Esophagus (tissue), 2 donors: Measurements from ENCODE around the gene GJB6. TPM values are rescaled to one million over a fixed set of nuclear protein-coding genes. Genes with fewer than 3 reads are reported as not detected.

Experiments used
- H3K27ac ChIP-seq, 2 donors: one replicate each; pipeline ENCODE4 v1.5.1; 2013; ENCODE audit warnings: low read depth in 2 of 2, mild to moderate bottlenecking in 2 of 2, inconsistent platforms in 1 of 2, low read length in 1 of 2, moderate library complexity in 1 of 2
- H3K27me3 ChIP-seq, 2 donors: one replicate each; pipeline ENCODE4 v1.6.1; 2013; ENCODE audit warnings: low read length in 2 of 2, control low read depth in 1 of 2, mild to moderate bottlenecking in 1 of 2; ENCODE audit not compliant: insufficient read depth in 2 of 2, control insufficient read depth in 1 of 2
- H3K36me3 ChIP-seq, 2 donors: one replicate each; pipeline ENCODE4 v1.6.1; 2013; ENCODE audit warnings: low read length in 1 of 2; ENCODE audit not compliant: control insufficient read depth in 2 of 2, insufficient read depth in 2 of 2
- H3K4me1 ChIP-seq, 2 donors: one replicate each; pipeline ENCODE4 v1.6.1; 2013; ENCODE audit warnings: low read length in 1 of 2; ENCODE audit not compliant: control insufficient read depth in 2 of 2, insufficient read depth in 2 of 2
- H3K4me3 ChIP-seq, 2 donors: one replicate each; pipeline ENCODE4 v1.5.1; 2013; ENCODE audit warnings: low read length in 2 of 2, mild to moderate bottlenecking in 2 of 2, low read depth in 1 of 2, moderate library complexity in 1 of 2
- H3K9me3 ChIP-seq, 2 donors: one replicate each; pipeline ENCODE4 v1.6.1; 2013; ENCODE audit warnings: mild to moderate bottlenecking in 2 of 2, low read depth in 1 of 2, low read length in 1 of 2, moderate library complexity in 1 of 2; ENCODE audit not compliant: control insufficient read depth in 2 of 2, insufficient read depth in 1 of 2
- WGBS, 2 donors: extraction: QIAGEN DNeasy Blood & Tissue Kit; methylation state at CpG; one replicate each; pipeline ENCODE4 v1.1.7; 2013; 5-methylcytosine and 5-hydroxymethylcytosine counted together
- polyA plus RNA-seq, 2 donors: library from polyadenylated mRNA; stranded (reverse); fragments of 200-250 nt; gene quantifications; one replicate each; pipeline ENCODE4 v1.2.3, GENCODE V29; 2013
- donor health status: healthy with polysubstance abuse.
- donor health status: Bipolar disorder and iron deficiency.

GJB6 gene
- polyA plus RNA-seq, 2 donors, result 230 to 294 TPM

DNA sequence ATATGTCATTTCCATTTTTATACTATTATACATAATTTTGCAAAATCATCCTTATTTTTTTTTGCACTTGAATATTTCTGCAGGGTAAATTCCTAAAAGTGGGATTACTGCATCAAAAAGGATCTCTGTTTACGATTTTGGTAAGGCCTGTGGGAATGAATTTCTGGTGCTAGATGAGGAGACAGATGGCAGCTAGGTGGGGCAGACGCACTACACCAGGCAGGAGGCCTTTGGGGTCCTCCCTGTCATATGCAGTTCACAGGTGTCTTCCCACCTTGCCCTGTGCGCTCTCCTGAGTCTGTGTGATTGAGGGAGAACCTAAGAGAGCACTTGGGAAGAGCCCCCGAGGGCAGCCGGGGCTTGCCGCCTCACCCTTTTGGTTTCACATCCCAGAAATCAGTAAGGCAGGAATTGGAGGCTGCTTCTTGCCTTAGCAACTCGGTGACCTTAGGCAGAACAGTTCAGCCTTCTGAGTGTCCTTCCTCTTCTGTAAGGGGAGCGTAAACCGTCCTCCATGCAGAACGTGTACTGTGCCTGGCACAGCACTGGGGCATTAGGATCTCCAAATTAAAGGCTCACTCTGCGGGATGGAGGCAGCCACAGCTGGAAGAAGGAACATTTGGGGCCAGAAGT is 25.9 kb downstream of the GJB6 start:
- Histone ChIP-seq H3K27ac (no peak overlapping the region), H3K36me3 (no peaks in the 10 kb centered on the region), H3K4me3 (no peak overlapping the region)

GRCh38 chr13:20198781-20199180 is 33.3 kb downstream of the GJB6 start:
- Histone ChIP-seq H3K4me3 (no peak overlapping the region), H3K4me1 (no peaks in the 10 kb centered on the region), H3K27me3 (peaks cover 0 to 2% of the 10 kb centered on the region in 2 donors), H3K27ac (no peak overlapping the region), H3K36me3 (no peaks in the 10 kb centered on the region), H3K9me3 (no peaks in the 10 kb centered on the region)
- WGBS, 2 donors, result 71 to 80% methylated on average over 1 of the region's 1 CpG

More for the DNA sequence above, 25.9 kb downstream of the GJB6 start:
- 80 to 82% methylated on average over 11 of the region's 11 CpGs for WGBS, 2 donors
- no peaks in the 10 kb centered on the region for H3K4me1 ChIP-seq
- H3K9me3 ChIP-seq, result no peaks in the 10 kb centered on the region
- no peaks in the 10 kb centered on the region for H3K27me3 ChIP-seq

DNA sequence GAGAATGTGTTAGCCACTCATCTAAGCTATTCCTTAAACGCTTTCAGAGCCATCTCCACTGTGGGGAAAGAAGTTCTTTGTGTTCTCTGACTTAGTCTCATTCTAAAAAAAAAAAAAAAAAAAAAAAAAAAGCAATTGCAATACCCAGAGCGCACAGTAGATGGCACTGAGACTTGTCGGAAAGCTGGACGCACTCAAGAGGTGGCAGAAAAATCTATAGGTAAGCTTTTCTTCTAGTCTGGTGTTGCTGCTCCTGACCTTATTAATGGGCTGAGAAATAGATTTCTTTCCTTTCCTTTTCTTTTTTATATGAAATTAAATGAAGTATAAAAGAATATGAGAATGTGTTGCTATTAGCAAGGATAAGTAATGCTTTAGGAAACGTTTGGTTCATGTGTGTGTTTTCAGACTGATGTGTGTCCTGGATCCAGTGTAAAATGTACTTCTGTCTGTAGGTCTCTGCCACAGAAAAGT is 34.7 kb downstream of the GJB6 start:
- Histone ChIP-seq H3K27ac (no peak overlapping the region), H3K4me3 (no peak overlapping the region), H3K36me3 (no peaks in the 10 kb centered on the region), H3K27me3 (peaks cover 0 to 2% of the 10 kb centered on the region in 2 donors), H3K4me1 (no peaks in the 10 kb centered on the region), H3K9me3 (no peaks in the 10 kb centered on the region)
- 5 to 8% methylated on average over 5 of the region's 5 CpGs for WGBS, 2 donors

DNA sequence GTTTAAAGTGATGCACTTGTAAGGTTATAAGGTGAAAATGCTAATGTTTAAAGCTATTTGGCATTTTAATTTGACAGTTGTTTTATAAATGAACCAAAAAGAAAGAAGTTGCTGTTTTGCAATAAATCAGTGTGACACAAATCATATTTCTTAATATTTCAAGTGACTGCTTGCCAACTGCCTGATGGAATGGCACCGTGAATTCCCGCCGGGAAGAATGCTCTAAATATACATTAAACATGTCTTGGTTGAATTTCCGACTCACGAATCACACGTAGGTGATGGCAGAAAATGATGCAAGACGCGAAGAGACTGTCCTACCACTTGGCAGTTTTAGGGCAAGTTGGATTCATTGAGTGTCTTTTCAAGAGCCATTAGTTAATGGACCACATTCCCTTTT is 36.3 kb downstream of the GJB6 start:
- H3K27me3 ChIP-seq, result peaks cover 0 to 2% of the 10 kb centered on the region in 2 donors
- 47 to 57% methylated on average over 8 of the region's 8 CpGs for WGBS, 2 donors
- no peaks in the 10 kb centered on the region for H3K36me3 ChIP-seq
- no peak overlapping the region for H3K4me3 ChIP-seq
- H3K4me1 ChIP-seq, result peaks cover 0 to 2% of the 10 kb centered on the region in 2 donors
- no peak overlapping the region for H3K27ac ChIP-seq
- no peaks in the 10 kb centered on the region for H3K9me3 ChIP-seq

GRCh38 chr13:20193907-20194631 is 38.0 kb downstream of the GJB6 start:
- Histone ChIP-seq H3K9me3 (no peaks in the 10 kb centered on the region), H3K36me3 (peaks cover 0 to 6% of the 10 kb centered on the region in 2 donors), H3K27ac (peak overlapping the region; percentile 81 to 87), H3K4me1 (peaks cover 0 to 2% of the 10 kb centered on the region in 2 donors), H3K27me3 (peaks cover 0 to 2% of the 10 kb centered on the region in 2 donors), H3K4me3 (peak overlapping the region; percentile 60 to 66)
- 6 to 7% methylated on average over 27 of the region's 27 CpGs for WGBS, 2 donors

DNA sequence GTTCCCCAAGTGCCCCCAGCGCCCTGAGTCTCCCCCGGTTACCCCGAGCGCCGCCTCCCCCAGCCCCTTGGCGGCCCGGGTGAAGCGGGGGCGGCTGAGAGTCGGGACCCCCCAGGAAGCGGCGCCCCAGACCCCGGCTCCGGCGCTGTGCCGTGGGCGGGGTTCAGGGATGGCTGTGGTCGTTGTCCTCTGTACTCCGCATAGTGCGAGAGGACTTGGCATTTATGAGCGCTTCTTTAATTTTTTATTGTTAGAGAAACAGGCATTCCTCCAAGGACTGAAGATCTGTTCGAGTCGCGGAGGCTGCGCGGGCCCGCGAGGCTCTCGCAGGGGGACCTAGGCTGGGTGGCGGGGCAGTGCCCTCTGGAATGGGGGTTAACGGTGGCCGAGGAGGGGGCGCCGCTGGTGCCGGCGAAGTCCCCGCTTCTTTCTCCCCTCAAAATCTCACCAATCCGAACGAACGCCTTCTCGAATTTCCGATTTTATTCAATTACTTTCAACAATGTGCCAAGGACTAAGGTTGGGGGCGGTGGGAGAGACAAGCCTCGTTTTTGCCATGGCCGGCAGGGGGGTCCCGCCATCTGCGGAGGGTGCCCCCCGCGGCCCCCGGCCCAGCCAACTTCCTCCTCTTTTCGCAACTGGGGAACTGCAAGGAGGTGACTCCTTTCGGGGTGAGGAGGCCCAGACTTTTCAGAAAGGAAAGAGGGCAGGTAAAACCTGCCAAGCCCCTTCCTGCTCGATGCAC is 38.8 kb downstream of the GJB6 start:
- H3K4me3 ChIP-seq, result peak overlapping the region; percentile 60 to 66
- peaks cover 0 to 6% of the 10 kb centered on the region in 2 donors for H3K36me3 ChIP-seq
- H3K4me1 ChIP-seq, result peaks cover 0 to 2% of the 10 kb centered on the region in 2 donors
- 1% methylated on average over 52 to 53 of the region's 53 CpGs for WGBS, 2 donors
- H3K27ac ChIP-seq, result peak overlapping the region; percentile 81 to 87
- H3K27me3 ChIP-seq, result peaks cover 0 to 2% of the 10 kb centered on the region in 2 donors
- no peaks in the 10 kb centered on the region for H3K9me3 ChIP-seq

- Histone ChIP-seq H3K9me3 (no peaks in the 10 kb centered on the region), H3K36me3 (peaks cover 0 to 6% of the 10 kb centered on the region in 2 donors), H3K27me3 (peaks cover 0 to 2% of the 10 kb centered on the region in 2 donors), H3K4me3 (peak within 1 kb of the TSS; percentile 60 to 66), H3K27ac (peak within 1 kb of the TSS; percentile 81 to 87), H3K4me1 (peaks cover 0 to 2% of the 10 kb centered on the region in 2 donors)
- 0 to 1% methylated on average over 19 to 39 of the region's 39 CpGs for WGBS, 2 donors
Measured at GRCh38 chr13:20192836-20193161, 39.3 kb downstream of the GJB6 start, which contains the start of gene GJB2. Gene GJB2 (minus strand): TSS chr13:20192938. CDS start chr13:20189581, 3,357 bp downstream.

GRCh38 chr13:20192158-20192835 is 39.8 kb downstream of the GJB6 start:
- peaks cover 0 to 2% of the 10 kb centered on the region in 2 donors for H3K4me1 ChIP-seq
- peak overlapping the region; percentile 60 to 66 for H3K4me3 ChIP-seq
- H3K36me3 ChIP-seq, result peaks cover 0 to 6% of the 10 kb centered on the region in 2 donors
- peak overlapping the region; percentile 81 to 87 for H3K27ac ChIP-seq
- WGBS, 2 donors, result 1 to 2% methylated on average over 73 of the region's 73 CpGs
- H3K9me3 ChIP-seq, result no peaks in the 10 kb centered on the region
- peaks cover 0 to 2% of the 10 kb centered on the region in 2 donors for H3K27me3 ChIP-seq
